Activated CD4-positive, CD25-positive, alpha-beta regulatory T cell treated with anti-CD3 and anti-CD28 coated beads, Interleukin-2, amount 50 U/mL, for 24 hours (primary cell): ENCODE data around the gene DPH6.
"Not testable (repeated sequence)": the region's sequence is repeated elsewhere in the genome, so short reads cannot be mapped to it uniquely, and the experiment has no call there.

ENCODE experiments used
- ATAC-seq, 2 donors: fragments of 150-1000 bp; cut with Tn5 transposase; one replicate each; pipeline ENCODE4 v1.10.0; 2021; ENCODE audit warnings: mild to moderate bottlenecking in 1 of 2, moderate library complexity in 1 of 2

Gene DPH6

GRCh38 chr15:35484231-35484945 is 61.6 kb downstream of the DPH6 start:
- ATAC-seq = no peak

- ATAC-seq = no peak
Measured at GRCh38 chr15:35481992-35482391, 64.0 kb downstream of the DPH6 start.

GRCh38 chr15:35481064-35481463 is 64.9 kb downstream of the DPH6 start:
- ATAC-seq = no peak

GRCh38 chr15:35479423-35479822 is 66.5 kb downstream of the DPH6 start:
- no peak for ATAC-seq

- ATAC-seq = no peak
Measured at GRCh38 chr15:35477312-35478262, 68.4 kb downstream of the DPH6 start.

- no peak for ATAC-seq
Measured at GRCh38 chr15:35471024-35471423, 74.9 kb downstream of the DPH6 start.

GRCh38 chr15:35470441-35470840 is 75.5 kb downstream of the DPH6 start:
- no peak for ATAC-seq

- ATAC-seq = no peak
Measured at GRCh38 chr15:35466476-35466875, 79.5 kb downstream of the DPH6 start.

- ATAC-seq = no peak
Measured at GRCh38 chr15:35465783-35466182, 80.2 kb downstream of the DPH6 start.

- no peak for ATAC-seq
Measured at GRCh38 chr15:35460616-35461015, 85.3 kb downstream of the DPH6 start.

GRCh38 chr15:35458176-35458856 is 87.6 kb downstream of the DPH6 start:
- no peak for ATAC-seq

- no peak for ATAC-seq
Measured at GRCh38 chr15:35455201-35455600, 90.8 kb downstream of the DPH6 start.

GRCh38 chr15:35450492-35450891 is 95.5 kb downstream of the DPH6 start:
- no peak for ATAC-seq

- ATAC-seq = no peak
Measured at GRCh38 chr15:35448294-35448693, 97.7 kb downstream of the DPH6 start.

- no peak for ATAC-seq
Measured at GRCh38 chr15:35445891-35446290, 100.1 kb downstream of the DPH6 start.

- no peak for ATAC-seq
Measured at GRCh38 chr15:35444557-35445204, 101.3 kb downstream of the DPH6 start.

GRCh38 chr15:35443376-35443775 is 102.6 kb downstream of the DPH6 start:
- ATAC-seq = no peak

GRCh38 chr15:35442742-35443141 is 103.2 kb downstream of the DPH6 start:
- ATAC-seq = no peak

- ATAC-seq = not testable (repeated sequence)
Measured at GRCh38 chr15:35441279-35441678, 104.7 kb downstream of the DPH6 start.

GRCh38 chr15:35440265-35440664 is 105.7 kb downstream of the DPH6 start:
- no peak for ATAC-seq

- ATAC-seq = no peak
Measured at GRCh38 chr15:35439291-35439690, 106.7 kb downstream of the DPH6 start.

- ATAC-seq = no peak
Measured at GRCh38 chr15:35437157-35437556, 108.8 kb downstream of the DPH6 start.

GRCh38 chr15:35436422-35436821 is 109.5 kb downstream of the DPH6 start:
- ATAC-seq = no peak
